ENCODE results near the gene SIM2.

SIM2 gene

DNA sequence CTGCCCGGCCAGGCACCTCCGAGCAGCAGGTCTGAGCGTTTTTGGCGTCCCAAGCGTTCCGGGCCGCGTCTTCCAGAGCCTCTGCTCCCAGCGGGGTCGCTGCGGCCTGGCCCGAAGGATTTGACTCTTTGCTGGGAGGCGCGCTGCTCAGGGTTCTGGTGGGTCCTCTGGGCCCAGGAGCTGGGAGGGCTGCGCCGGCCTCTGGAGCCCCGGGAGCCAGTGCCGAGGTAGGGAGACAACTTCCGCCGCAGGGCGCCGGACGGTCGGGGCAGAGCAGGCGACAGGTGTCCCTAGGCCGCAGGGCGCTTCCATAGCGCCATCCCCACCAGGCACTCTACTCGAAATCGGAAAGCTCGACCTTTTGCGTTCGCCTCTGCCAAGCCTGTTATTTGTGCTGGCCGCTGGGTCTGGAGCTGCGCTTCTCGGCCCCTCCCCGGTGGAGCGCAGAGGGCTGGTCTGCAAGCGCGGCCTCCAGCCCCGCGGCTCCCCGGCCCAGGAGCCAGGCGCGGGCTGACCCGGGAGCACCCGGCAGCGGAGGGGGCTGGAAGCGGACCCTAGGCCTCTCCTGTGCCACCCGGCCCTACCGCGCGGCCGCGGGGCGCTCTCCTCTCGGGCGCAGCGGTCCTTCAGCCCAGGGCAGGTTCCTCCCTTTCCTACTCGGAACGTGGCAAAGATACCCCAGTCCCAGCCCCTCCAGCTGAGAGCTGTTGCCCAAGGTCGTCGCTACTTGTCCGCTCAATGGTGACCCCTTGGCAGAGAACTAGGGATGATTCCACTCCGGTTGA, 2.2 kb downstream of the SIM2 start:
- DNase-seq, result no peak

GRCh38 chr21:36701756-36702621, 3.1 kb downstream of the SIM2 start:
- DNase-seq, result no peak

DNA sequence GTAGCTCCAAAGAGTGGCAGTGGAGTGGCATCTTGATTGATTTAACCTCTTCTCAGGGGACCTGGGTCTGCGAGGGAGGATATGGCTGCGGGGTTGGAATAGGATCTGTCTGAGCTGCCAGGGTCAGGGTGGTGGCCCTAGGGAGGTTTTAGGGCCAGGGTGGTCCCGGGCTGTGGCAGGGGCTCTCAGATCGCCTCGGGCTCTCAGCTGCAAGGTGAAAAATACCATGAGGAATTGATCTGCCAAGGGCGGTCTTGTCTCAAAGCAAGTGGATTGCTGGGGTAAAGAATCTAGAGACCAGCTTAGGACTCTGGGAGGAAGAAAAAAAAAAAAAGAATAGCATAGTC, 3.7 kb downstream of the SIM2 start:
- DNase-seq, result no peak

DNA sequence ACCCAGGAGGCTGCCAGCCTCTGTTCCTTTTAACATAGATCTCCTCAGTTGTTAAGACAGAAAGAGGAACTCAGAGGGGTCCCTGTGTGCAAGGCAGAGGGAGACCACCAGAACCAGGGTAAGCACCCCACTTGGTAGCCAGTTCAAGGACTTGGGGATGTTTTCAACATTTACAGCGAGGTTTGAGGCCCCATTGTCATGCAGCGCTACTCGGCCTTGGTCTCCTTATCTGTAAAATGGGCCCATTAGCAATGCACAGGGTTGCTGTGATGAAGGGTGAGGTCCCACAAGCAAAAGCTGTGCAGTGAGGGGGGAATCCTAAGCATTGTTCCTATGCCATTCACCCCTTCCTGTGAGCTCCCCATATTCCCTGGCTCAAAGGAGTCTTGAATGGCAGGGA, 4.2 kb downstream of the SIM2 start:
- no peak for DNase-seq

GRCh38 chr21:36703626-36704280, 4.8 kb downstream of the SIM2 start:
- DNase-seq, result no peak

DNA sequence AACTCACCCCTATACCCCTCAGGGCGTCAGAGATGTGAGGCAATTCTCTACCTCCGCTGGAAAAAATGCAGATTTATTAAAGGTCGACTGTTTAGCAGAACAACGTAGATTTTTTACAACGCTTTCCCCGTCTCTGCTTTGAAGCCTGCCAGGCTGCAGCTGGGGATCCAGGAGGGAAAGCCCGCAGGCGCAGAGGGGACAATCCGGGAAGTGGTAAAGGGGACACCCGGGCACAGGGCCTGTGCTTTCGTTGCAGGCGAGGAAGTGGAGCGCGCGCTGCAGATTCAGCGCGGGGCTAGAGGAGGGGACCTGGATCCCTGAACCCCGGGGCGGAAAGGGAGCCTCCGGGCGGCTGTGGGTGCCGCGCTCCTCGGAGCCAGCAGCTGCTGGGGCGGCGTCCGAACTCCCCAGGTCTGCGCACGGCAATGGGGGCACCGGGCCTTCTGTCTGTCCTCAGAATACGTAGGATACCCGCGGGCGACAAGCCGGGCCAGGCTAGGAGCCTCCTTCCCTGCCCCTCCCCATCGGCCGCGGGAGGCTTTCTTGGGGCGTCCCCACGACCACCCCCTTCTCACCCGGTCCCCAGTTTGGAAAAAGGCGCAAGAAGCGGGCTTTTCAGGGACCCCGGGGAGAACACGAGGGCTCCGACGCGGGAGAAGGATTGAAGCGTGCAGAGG, 5.5 kb downstream of the SIM2 start:
- no peak for DNase-seq

- no peak for DNase-seq
Measured at GRCh38 chr21:36704958-36705678, 6.2 kb downstream of the SIM2 start.

DNA sequence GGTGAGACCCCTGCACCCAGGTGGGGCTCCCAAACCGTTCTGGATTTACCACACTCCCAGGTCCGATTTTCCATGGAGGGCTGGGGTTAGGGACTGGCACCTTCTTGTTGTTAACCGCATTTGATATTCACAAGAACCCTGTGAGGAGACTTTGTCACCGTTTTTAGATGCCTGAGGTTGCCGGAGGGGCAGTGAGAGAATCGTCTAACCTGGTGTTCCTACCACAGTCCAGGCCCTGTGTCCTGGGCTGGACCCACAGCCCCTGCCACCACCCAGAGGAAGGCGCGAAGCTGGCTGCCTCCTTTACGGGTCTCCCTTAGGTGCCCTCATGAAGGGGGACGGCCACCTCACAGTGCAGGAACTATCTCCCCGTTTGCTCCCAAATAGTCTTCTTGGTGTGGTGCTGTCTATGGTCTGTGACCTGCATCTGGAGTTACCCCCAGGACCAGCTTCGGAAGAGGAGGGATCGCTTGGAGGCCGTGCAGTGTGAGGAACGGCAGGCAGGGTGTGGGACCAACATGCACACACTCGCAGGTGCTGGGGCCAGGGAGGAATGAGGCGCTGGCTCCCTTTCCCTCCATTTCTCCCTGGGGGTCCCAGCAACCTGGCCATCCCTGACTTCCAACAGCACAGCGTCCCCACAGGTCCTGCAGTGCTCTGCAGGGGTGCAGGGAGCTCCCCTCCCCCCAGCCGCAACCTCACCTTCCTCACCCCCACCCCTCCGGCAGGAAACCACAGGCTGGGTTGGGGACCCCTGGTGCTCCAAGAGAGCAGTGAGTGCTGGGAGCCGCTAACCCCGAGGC, 7.0 kb downstream of the SIM2 start:
- no peak for DNase-seq

DNA sequence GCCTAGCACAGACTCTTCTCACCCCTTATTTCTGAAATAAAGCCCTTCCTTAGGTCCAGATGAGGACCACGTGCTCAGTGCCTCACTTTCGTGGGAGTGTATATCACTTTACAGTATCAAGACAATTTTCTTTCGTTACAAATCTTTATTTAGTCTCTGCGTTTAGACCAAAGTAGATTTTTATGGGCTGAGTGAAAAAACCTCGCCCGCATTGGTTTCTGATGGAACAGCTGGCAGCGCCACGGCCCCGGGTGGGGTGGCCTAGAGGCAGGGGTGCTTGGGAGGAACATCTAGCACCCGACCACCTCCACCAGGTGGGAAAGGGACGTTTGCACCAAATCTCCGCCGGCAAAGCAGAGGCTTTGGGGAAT, 7.6 kb downstream of the SIM2 start:
- DNase-seq, result no peak

GRCh38 chr21:36706951-36707762, 8.2 kb downstream of the SIM2 start:
- no peak for DNase-seq

GRCh38 chr21:36707763-36708285, 8.9 kb downstream of the SIM2 start:
- no peak for DNase-seq

- DNase-seq, result no peak
Measured at GRCh38 chr21:36708286-36709029, 9.5 kb downstream of the SIM2 start.

DNA sequence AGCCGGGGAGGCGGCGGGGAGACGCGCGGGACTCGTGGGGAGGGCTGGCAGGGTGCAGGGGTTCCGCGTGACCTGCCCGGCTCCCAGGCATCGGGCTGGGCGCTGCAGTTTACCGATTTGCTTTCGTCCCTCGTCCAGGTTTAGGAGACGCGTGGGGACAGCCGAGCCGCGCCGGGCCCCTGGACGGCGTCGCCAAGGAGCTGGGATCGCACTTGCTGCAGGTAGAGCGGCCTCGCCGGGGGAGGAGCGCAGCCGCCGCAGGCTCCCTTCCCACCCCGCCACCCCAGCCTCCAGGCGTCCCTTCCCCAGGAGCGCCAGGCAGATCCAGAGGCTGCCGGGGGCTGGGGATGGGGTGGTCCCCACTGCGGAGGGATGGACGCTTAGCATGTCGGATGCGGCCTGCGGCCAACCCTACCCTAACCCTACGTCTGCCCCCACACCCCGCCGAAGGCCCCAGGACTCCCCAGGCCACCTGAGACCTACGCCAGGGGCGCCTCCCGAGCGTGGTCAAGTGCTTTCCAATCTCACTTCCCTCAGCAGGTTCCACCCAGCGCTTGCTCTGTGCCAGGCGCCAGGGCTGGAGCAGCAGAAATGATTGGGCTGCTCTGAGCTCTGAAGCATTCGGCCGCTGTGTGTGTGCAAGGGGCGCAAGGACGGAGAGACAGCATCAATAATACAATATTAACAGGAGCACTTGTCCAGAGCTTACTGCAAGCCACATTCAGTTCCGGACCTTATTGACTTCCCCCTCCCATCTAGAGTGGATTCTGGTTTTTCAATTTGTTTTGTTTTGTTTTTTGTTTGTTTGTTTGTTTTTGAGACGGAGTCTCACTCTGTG, 10.3 kb downstream of the SIM2 start:
- DNase-seq, result no peak

DNA sequence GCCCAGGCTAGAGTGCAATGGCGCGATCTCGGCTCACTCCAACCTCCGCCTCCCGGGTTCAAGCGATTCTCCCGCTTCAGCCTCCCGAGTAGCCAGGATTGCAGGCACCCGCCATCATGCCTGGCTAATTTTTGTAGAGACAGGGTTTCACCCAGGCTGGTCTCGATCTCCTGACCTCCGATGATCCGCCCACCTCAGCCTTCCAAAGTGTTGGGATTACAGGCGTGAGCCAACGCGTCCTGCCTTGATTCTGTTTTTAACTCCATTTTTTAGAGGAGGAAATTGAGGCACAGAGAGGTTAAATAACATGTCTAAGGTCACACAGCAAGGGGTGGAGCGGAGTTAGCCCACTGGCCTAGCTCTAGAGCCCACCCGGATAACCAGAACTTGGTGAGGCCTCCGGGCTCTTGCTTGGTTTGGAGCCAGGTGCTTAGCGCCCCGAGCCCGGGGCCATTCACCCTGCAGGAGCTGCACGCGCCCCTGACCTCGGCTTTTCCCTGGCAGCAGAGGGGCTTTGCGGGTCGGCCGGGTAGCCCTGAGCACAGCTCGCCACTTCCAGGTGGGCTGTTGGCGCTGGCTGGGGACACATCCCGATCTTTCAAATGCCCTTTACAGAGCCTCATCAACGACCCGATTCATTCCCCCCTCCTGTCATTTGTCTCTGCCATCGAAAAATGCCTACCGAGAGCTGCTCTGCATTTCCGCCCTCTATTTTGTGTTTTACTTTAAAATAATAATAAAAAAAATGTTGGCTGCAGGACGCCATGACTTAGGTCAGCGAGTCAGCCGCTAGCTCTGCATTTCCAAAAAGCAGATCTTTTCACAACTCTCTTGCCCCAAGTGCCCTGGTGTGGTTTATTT, 11.2 kb downstream of the SIM2 start:
- no peak for DNase-seq

GRCh38 chr21:36710729-36711048, 11.8 kb downstream of the SIM2 start:
- DNase-seq, result no peak

GRCh38 chr21:36713746-36714145, 14.8 kb downstream of the SIM2 start:
- DNase-seq, result no peak

- DNase-seq, result no peak
Measured at GRCh38 chr21:36716387-36716786, 17.5 kb downstream of the SIM2 start.

GRCh38 chr21:36716836-36717235, 17.9 kb downstream of the SIM2 start:
- no peak for DNase-seq

Measured in NCI-H226 (cell line).